Adrenal gland (tissue), 12 donors: Measurements from ENCODE around the gene SH3YL1. TPM values are rescaled to one million over a fixed set of nuclear protein-coding genes. Genes with fewer than 3 reads are reported as not detected.
A peak's percentile ranks its signal among the peaks of the same experiment; 100 is the strongest.

Experiments used
- DNase-seq, 7 donors: peaks; one replicate each; pipeline ENCODE4 v3.0.0-alpha.2; 2019 to 2020
- H3K27ac ChIP-seq, 5 donors: fragments of 200-600 bp; sonication (generic) in 4 of 5; 1 replicate in 3 of 5; 2 replicates in 2 of 5; pipeline versions ENCODE4 v1.5.1 to v1.8.0; 2016 to 2020; ENCODE audit warnings: mild to moderate bottlenecking in 1 of 5
- H3K27me3 ChIP-seq: fragments of 200-600 bp; 2 replicates; pipeline ENCODE4 v1.8.0; 2021
- H3K36me3 ChIP-seq, 2 donors: fragments of 200-600 bp; replicated peaks in 1 of 2; 1 replicate in 1 of 2; 2 replicates in 1 of 2; pipeline versions ENCODE4 v1.5.1 to v1.8.0; 2018 to 2022
- H3K4me1 ChIP-seq, 2 donors: fragments of 200-600 bp; replicated peaks in 1 of 2; 1 replicate in 1 of 2; 2 replicates in 1 of 2; pipeline versions ENCODE4 v1.5.1 to v1.8.0; 2018 to 2021
- H3K4me3 ChIP-seq, 4 donors: fragments of 200-600 bp; sonication (generic) in 3 of 4; one replicate each; pipeline ENCODE4 v1.5.1; 2016 to 2018
- H3K9me3 ChIP-seq, 3 donors: fragments of 200-600 bp; sonication (generic) in 1 of 3; replicated peaks in 1 of 3; 1 replicate in 2 of 3; 2 replicates in 1 of 3; pipeline versions ENCODE4 v1.5.1 to v1.8.0; 2016 to 2021
- CTCF ChIP-seq, 6 experiments: fragments of 450-650 bp in 4 of 6; fragments of 200-600 bp in 2 of 6; sonication (generic) in 1 of 6; IDR thresholded peaks; 1 replicate in 5 of 6; 2 replicates in 1 of 6; pipeline versions ENCODE4 v1.5.1 to v1.8.0; 2016 to 2021; ENCODE audit warnings: antibody characterized with exemption in 6 of 6, mild to moderate bottlenecking in 2 of 6, moderate library complexity in 1 of 6
- POLR2A ChIP-seq, 2 donors: fragments of 450-650 bp; IDR thresholded peaks; one replicate each; pipeline ENCODE4 v1.6.1; 2017; ENCODE audit warnings: antibody characterized with exemption in 2 of 2, mild to moderate bottlenecking in 2 of 2, moderate library complexity in 1 of 2
- WGBS, 4 donors: extraction: QIAGEN DNeasy Blood & Tissue Kit in 2 of 4; methylation state at CpG; one replicate each; pipeline versions ENCODE4 v1.1.5 to v1.1.7; 2013 to 2017; 5-methylcytosine and 5-hydroxymethylcytosine counted together
- intact Hi-C, 2 donors: fragments of 100-400 bp; cut with DNase I; formaldehyde crosslinking; loops; one replicate each; pipeline versions ENCODE4 v1.14.1 to v1.15.0; 2022 to 2023
- polyA plus RNA-seq, 3 donors: library from polyadenylated mRNA; stranded (reverse); fragments of 200-250 nt in 2 of 3; fragments of 350-450 nt in 1 of 3; fragmentation: Illumina TruSeq in 1 of 3; extraction: RNeasy Lipid Tissue Mini Kit (QIAGEN cat#74804) in 1 of 3; gene quantifications; one replicate each; pipeline ENCODE4 v1.2.3, GENCODE V29; 2013 to 2014
- total RNA-seq, 9 donors: library from RNA; depleted of rRNA in 4 of 9; stranded (reverse); fragments of >200 nt in 4 of 9; fragments of 120-200 nt in 1 of 9; fragmentation: NEBNext Ultra II Directional in 1 of 9; extraction: Animal tissue kit (Norgen Biotek cat#: 25700) in 1 of 9; gene quantifications; one replicate each; pipeline versions ENCODE4 v1.1.0 to v1.2.4, GENCODE V29; 2013 to 2023
- donor health status: healthy with polysubstance abuse.
- donor health status: Bipolar disorder and iron deficiency.
- donor health status: DM: yes; HTN: yes; CAD: no.
- donor health status: DM: no; HTN: no; CAD: no.
- donor health status: DM: no; HTN: no; CAD: no.
- donor health status: DM: yes; HTN: yes; CAD: no.

Gene SH3YL1
- total and polyA plus RNA-seq, 12 donors, result 43.6 to 108 (median 92.6) TPM

GRCh38 chr2:184695-185094 is 79.1 kb downstream of the SH3YL1 start:
- peaks cover 10 to 11% of the 10 kb centered on the region in 2 donors for H3K4me1 ChIP-seq
- intact Hi-C loops, result no loop called here
- no peaks in the 10 kb centered on the region for H3K27me3 ChIP-seq
- H3K36me3 ChIP-seq, result no peaks in the 10 kb centered on the region
- H3K27ac ChIP-seq, result no peak overlapping the region
- H3K4me3 ChIP-seq, result no peak overlapping the region
- no peak for DNase-seq
- peaks cover 0 to 7% (median 0%) of the 10 kb centered on the region in 3 donors for H3K9me3 ChIP-seq
- TF ChIP-seq POLR2A (IDR thresholded peaks at IDR 0.05), result no peak
- no peak for TF ChIP-seq CTCF (IDR thresholded peaks at IDR 0.05)

- DNase-seq, result no peak
- Histone ChIP-seq H3K9me3 (no peaks in the 10 kb centered on the region), H3K27ac (no peak overlapping the region), H3K4me1 (peaks cover 12 to 14% of the 10 kb centered on the region in 2 donors), H3K36me3 (no peaks in the 10 kb centered on the region), H3K27me3 (no peaks in the 10 kb centered on the region), H3K4me3 (no peak overlapping the region)
- intact Hi-C loops, result no loop called here
- TF ChIP-seq POLR2A (IDR thresholded peaks at IDR 0.05) (no peak), CTCF (IDR thresholded peaks at IDR 0.05) (no peak)
These were observed 81.2 kb downstream of the SH3YL1 start for GRCh38 chr2:182509-183122.

- intact Hi-C loops, result no loop called here
- H3K36me3 ChIP-seq, result no peaks in the 10 kb centered on the region
- WGBS, 4 donors, result 41 to 52% (median 42%) methylated on average over 3 of the region's 3 CpGs
These were observed 83.5 kb downstream of the SH3YL1 start for GRCh38 chr2:180311-180710.

GRCh38 chr2:179886-180285 is 83.9 kb downstream of the SH3YL1 start:
- peaks cover 36 to 38% of the 10 kb centered on the region in 2 donors for H3K4me1 ChIP-seq
- H3K4me3 ChIP-seq, result peak overlapping the region in 1 of 4 donors; percentile 39
- no peak for TF ChIP-seq POLR2A (IDR thresholded peaks at IDR 0.05)
- no peak for TF ChIP-seq CTCF (IDR thresholded peaks at IDR 0.05)
- H3K27me3 ChIP-seq, result no peaks in the 10 kb centered on the region
- H3K9me3 ChIP-seq, result no peaks in the 10 kb centered on the region
- peak overlapping the region in 4 of 5 donors; percentile 48 to 73 (median 52) for H3K27ac ChIP-seq
- no peaks in the 10 kb centered on the region for H3K36me3 ChIP-seq
- intact Hi-C loops, result no loop called here
- peak in 6 of 7 donors; percentile 56 to 75 (median 64) for DNase-seq

More at GRCh38 chr2:180311-180710, 83.5 kb downstream of the SH3YL1 start:
- peak in 5 of 7 donors; percentile 34 to 65 (median 45) for DNase-seq
- Histone ChIP-seq H3K9me3 (no peaks in the 10 kb centered on the region), H3K27ac (peak overlapping the region in 4 of 5 donors; percentile 48 to 73 (median 52)), H3K27me3 (no peaks in the 10 kb centered on the region), H3K4me3 (peak overlapping the region in 1 of 4 donors; percentile 39), H3K4me1 (peaks cover 31 to 34% of the 10 kb centered on the region in 2 donors)
- TF ChIP-seq POLR2A (IDR thresholded peaks at IDR 0.05) (no peak), CTCF (IDR thresholded peaks at IDR 0.05) (no peak)
